Mononuclear cell (primary cell): ENCODE data around the gene THAP4. TPM values are rescaled to one million over a fixed set of nuclear protein-coding genes. Genes with fewer than 3 reads are reported as not detected.

Experiments
- H3K27me3 ChIP-seq: 2 replicates; pipeline ENCODE4 v1.6.0; 2011; ENCODE audit warnings: low read length, control low read depth; ENCODE audit not compliant: insufficient read depth
- H3K4me1 ChIP-seq: 2 replicates; pipeline ENCODE4 v1.5.1; 2011; ENCODE audit warnings: mild to moderate bottlenecking, low read length, control low read depth; ENCODE audit not compliant: insufficient read depth
- H3K4me3 ChIP-seq: 2 replicates; pipeline ENCODE4 v1.5.1; 2011; ENCODE audit warnings: mild to moderate bottlenecking, low read length, moderate library complexity
- H3K9me3 ChIP-seq: 2 replicates; pipeline ENCODE4 v1.5.1; 2011; ENCODE audit warnings: low read depth, mild to moderate bottlenecking, control low read depth, low read length
- total RNA-seq: library from RNA; depleted of rRNA; stranded (reverse); fragments of >200 nt; gene quantifications from one replicate; pipeline ENCODE4 v1.2.3, GENCODE V29; 2012

THAP4 gene
- total RNA-seq, 1 donor: 27.0 TPM

DNA sequence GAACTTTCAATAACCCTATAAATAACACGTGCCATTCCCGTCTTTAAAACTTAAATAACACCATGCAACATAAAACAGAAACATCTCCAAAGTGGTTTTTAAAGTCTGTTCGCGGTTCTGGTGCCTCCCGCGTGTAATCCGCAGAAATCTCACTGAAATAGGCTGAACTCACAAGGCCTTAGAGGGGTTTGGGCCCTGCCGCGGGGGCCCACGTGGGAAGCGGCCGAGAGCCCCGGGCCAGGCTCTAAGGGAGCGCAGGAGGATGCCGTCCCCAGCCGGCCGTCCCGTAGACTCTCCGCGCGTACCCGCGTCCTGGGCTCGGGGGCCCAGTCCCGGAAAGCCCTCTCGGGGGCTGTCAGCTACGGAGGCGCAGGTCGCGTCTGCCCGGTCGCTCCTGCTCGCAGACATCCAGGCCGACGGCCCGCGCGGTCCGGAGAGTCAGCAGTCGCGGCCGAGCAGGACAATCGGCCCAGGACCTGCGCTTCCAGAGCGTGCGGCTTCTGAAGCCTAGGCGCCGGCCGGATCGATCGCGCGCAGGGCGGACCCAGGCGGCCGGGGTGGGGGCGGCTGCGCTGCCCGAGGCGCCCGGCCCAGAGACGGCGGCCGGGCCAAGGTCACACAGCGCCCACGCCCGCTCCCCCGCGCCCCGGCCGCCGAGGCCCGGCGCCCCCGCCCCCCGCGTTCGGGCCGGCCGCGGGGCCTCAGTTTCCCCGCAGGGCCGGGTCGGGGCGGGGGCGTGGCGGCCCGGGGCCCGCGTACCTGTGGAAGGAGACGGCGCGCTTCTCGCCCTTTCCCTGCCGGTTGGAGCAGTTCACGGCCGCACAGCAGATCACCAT is 558 bp downstream of the THAP4 start:
- no peaks in the 10 kb centered on the region for H3K27me3 ChIP-seq
- no peaks in the 10 kb centered on the region for H3K9me3 ChIP-seq
- H3K4me3 ChIP-seq: peak overlapping the region; percentile 93
- peaks cover 32% of the 10 kb centered on the region for H3K4me1 ChIP-seq

DNA sequence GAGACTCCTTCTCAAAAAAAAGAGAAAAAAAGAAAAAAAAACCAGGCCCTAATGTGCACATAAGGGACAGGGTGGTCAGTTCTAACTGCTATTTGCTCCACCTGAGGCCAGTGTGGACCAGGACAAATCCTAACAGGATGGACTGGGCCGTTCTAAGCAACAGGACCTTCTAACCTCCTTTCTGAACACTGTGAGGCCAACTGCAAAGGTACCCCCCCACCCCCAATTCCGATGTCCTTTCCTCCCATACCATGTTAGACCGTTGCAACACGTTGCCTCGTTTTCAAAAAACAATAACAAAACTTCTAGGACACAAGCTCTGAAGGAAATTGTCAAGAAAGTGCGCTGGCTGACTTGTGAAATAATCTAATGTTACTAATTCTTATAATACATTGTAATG is 1.2 kb downstream of the THAP4 start:
- H3K4me1 ChIP-seq: peaks cover 32% of the 10 kb centered on the region
- no peak overlapping the region for H3K4me3 ChIP-seq
- H3K9me3 ChIP-seq: no peaks in the 10 kb centered on the region
- H3K27me3 ChIP-seq: no peaks in the 10 kb centered on the region

DNA sequence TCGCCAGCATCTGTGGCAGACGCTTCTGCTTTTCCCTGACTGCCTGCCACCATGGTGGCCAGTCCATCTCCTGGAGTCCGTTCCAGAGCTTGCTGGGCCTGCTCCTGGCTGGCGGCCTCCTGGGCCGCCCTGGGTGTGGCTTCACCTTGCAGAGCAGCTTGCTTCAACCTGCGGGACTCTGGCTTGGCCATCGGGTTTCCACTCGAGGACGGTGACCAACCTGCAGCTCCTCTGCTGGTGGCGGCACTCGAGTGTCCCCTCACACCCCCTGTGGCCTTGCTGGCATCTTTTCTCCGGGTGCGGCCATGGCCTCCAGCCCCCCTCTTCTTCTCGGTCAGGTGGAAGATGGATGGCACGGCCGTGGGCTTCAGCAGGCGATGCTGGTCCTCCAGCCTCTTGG is 3.4 kb downstream of the THAP4 start:
- Histone ChIP-seq H3K27me3 (no peaks in the 10 kb centered on the region), H3K4me1 (peaks cover 17% of the 10 kb centered on the region), H3K9me3 (no peaks in the 10 kb centered on the region), H3K4me3 (no peak overlapping the region)

DNA sequence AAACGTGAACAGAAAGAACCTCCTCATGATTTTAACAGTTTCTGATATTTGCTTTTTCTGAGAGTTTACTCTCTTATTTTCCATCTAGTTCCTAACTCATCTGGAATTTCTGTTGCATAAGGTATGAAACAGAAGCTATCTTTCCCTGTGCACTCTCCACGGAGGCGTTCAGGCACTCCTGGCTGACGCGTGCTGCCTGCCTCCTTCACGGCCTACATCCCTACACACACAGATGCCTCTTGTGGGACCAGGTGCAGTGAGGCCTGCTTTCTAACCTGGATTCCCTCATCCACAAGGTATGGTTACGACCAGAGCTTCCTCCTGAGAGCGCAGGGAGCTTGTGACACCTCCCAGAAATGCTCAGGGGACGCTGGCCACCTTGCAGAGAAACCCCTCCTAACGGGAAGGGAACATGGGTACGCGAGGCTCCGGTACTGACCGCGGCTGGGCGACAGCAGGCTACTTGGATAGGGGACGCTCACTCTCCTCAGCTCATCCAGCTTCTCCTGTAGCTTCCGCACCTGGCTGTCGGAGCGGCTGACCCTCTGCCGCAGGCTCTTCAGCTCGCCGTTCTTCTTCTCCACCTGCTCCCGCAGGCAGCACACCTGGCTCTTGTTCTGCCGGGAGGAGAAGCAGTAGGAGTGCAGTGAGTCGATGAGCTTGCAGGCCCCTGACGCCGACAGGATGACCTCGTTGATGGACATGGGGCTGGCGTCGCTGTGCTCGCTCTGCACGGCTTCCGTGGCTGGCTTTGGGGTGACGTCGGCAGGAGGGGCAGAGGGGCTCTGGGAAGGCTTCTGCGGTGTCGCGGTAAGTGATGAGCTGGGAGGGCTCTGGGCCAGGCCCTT is 4.3 kb downstream of the THAP4 start:
- H3K27me3 ChIP-seq: no peaks in the 10 kb centered on the region
- no peak overlapping the region for H3K4me3 ChIP-seq
- peaks cover 11% of the 10 kb centered on the region for H3K4me1 ChIP-seq
- no peaks in the 10 kb centered on the region for H3K9me3 ChIP-seq

DNA sequence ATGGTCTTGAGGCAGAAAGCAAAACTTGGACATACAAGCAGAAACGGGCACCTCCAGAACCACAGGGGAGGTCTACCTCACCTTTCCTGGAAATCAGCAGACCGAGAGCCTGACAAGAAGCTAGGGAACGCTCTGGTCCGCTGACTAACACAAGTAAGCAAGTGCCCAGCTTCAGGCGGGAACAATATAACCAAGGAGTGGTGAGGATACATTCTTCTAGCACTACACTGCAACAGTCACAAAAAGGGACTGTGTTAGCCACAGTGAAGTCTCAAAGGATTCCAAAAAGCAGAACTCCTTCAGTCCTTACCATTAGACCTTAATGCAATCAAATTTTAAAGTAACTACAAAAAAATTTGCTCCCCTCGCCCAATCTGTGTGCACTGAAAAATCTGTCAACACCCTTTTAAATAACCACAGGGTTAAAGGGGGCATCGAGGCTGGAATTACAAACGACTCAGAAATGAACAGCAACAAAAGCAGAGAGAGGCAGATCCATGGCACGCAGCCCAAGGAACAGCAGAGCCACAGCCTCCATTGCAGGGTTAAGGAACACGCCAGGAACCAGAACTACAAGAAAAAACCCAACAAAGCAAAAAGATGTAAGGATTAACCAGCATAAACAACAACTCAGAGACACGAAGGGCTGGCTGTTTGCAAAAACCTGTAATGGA is 7.1 kb downstream of the THAP4 start:
- Histone ChIP-seq H3K9me3 (no peaks in the 10 kb centered on the region), H3K4me3 (no peak overlapping the region), H3K27me3 (no peaks in the 10 kb centered on the region), H3K4me1 (no peaks in the 10 kb centered on the region)

DNA sequence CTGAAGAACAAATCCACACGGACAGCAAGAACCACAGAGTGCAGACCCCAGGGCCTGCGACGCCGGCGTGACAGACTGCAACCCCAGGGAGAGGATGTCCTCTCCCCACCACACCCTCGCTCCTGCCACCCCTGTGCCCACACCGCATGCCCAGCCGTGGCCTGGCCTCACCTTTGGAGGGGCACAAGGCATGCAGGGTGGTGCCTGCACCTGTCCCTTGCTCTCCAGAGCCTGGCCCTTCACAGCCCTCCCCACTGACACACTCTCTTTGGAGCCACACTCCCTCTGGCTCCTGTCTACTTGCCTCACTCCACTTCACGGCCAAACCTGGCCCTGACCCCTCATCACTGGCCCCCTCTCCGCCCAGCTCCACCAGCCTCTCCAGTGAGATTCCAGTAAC is 9.3 kb downstream of the THAP4 start:
- Histone ChIP-seq H3K27me3 (no peaks in the 10 kb centered on the region), H3K9me3 (no peaks in the 10 kb centered on the region), H3K4me3 (no peak overlapping the region), H3K4me1 (no peaks in the 10 kb centered on the region)

DNA sequence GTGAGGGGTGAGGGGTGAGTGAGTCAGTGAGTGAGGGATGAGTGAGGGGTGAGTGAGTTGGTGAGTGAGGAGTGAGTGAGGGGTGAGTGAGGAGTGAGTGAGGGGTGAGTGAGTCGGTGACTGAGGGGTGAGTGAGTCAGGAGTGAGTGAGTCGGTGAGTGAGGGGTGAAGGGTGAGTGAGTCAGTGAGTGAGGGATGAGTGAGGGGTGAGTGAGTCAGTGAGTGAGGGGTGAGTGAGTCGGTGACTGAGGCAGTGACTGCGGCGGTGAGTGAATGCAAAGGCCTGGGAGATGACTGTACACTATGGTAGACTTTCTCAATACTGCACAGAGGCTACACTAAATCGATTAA is 16.6 kb downstream of the THAP4 start:
- H3K4me3 ChIP-seq: no peak overlapping the region
- H3K27me3 ChIP-seq: no peaks in the 10 kb centered on the region
- peaks cover 10% of the 10 kb centered on the region for H3K4me1 ChIP-seq
- no peaks in the 10 kb centered on the region for H3K9me3 ChIP-seq

DNA sequence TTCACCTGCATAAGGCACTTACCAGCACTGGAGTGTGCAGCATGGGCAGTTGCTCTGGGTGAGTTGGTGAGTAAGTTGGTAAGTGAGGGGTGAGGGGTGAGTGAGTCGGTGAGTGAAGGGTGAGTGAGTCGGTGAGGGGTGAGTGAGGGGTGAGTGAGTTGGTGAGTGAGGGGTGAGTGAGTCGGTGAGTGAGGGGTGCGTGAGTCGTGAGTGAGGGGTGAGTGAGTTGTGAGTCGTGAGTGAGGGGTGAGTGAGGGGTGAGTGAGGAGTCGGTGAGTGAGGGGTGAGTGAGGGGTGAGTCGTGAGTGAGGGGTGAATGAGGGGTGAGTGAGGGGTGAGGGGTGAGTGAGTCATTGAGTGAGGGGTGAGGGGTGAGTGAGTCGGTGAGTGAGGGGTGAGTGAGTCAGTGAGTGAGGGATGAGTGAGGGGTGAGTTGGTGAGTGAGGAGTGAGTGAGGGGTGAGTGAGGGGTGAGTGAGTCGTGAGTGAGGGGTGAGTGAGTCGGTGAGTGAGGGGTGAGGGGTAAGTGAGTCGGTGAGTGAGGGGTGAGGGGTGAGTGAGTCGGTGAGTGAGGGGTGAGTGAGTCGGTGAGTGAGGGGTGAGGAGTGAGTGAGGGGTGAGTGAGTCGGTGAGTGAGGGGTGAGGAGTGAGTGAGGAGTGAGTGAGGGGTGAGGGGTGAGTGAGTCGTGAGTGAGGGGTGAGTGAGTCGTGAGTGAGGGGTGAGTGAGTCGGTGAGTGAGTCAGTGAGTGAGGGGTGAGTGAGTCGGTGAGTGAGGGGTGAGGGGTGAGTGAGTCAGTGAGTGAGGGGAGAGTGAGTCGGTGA is 17.1 kb downstream of the THAP4 start:
- Histone ChIP-seq H3K4me3 (no peak overlapping the region), H3K9me3 (no peaks in the 10 kb centered on the region), H3K27me3 (no peaks in the 10 kb centered on the region), H3K4me1 (peaks cover 10% of the 10 kb centered on the region)

DNA sequence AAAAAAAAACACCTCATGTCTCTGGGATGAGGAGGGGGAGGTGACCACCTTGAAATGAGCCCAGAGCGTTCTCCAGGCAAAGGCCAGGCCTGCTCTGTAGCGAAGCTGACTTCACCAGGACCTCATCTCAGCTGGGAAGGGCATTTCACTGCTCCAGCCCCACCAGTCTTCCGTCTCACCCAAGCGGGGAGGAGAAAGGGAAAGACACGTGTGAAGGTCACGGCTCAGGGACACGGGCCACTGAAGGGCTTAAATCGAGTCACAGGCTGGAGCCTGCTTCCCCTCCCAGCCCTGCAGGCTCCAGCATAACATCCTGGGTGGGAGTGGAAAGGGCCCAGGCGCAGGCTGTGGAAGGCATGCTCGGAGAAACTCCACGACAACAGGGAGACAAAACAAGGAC is 18.1 kb downstream of the THAP4 start:
- Histone ChIP-seq H3K4me1 (peaks cover 10% of the 10 kb centered on the region), H3K9me3 (no peaks in the 10 kb centered on the region), H3K4me3 (no peak overlapping the region), H3K27me3 (no peaks in the 10 kb centered on the region)

DNA sequence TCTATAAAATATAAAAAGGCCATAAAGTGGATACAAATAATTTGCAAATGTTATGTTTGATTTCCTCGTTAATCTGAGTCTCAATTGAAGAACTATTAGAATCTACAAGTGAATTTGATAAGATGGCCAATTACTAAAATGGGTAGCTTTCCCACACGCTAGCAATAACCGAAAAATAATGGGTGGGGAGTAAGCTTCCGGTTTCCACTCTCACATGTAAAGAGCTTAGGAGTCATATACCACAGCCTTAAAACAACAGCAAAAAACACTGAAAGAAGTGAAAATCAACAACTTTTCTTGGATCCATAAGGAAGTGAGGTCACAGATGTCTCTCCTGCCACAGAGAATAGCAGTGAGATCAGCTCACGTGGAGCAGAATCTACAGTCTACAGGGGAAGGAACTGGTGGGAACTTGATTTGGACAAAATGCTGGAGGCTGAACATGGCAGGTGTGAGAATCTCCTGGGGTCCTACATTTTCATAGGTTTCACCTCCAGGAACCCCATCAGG is 18.6 kb downstream of the THAP4 start:
- Histone ChIP-seq H3K9me3 (no peaks in the 10 kb centered on the region), H3K4me3 (no peak overlapping the region), H3K27me3 (no peaks in the 10 kb centered on the region), H3K4me1 (peaks cover 10% of the 10 kb centered on the region)

DNA sequence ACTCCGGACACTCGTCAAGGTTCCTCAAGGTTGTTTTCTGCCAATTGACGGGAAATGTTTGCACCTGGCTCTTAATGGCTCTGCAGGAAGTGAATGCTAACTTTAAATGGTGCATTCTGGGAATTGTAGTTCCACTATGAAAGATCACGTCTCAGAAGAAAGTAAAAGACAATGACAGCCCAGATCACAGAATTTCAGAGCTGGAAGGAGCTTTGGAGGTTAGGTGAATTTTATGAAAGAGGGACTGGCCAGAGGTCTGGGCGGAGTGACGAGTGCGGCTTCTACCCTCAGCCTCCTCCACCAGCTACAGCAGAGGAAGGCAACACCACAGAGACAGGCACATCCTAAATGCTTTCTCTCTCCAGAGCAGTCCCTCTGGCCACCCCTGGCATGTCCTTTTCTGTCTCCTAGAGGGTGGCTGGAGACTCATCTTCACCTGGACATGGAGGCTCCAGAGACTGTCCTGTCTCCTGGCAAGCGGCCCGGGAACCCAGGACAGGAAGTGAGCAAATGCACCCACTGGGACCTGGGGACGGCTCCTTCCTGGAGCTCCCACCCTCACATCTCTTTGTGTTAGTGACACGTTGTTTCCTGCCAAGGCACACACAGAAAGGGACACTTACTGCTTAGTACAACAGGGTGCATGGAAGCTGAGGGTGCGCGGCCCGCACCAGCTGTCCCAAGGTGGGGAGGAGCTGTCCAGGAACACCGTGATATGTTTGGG is 19.4 kb downstream of the THAP4 start:
- peaks cover 10% of the 10 kb centered on the region for H3K4me1 ChIP-seq
- no peaks in the 10 kb centered on the region for H3K9me3 ChIP-seq
- H3K27me3 ChIP-seq: no peaks in the 10 kb centered on the region
- peak overlapping the region; percentile 18 for H3K4me3 ChIP-seq

DNA sequence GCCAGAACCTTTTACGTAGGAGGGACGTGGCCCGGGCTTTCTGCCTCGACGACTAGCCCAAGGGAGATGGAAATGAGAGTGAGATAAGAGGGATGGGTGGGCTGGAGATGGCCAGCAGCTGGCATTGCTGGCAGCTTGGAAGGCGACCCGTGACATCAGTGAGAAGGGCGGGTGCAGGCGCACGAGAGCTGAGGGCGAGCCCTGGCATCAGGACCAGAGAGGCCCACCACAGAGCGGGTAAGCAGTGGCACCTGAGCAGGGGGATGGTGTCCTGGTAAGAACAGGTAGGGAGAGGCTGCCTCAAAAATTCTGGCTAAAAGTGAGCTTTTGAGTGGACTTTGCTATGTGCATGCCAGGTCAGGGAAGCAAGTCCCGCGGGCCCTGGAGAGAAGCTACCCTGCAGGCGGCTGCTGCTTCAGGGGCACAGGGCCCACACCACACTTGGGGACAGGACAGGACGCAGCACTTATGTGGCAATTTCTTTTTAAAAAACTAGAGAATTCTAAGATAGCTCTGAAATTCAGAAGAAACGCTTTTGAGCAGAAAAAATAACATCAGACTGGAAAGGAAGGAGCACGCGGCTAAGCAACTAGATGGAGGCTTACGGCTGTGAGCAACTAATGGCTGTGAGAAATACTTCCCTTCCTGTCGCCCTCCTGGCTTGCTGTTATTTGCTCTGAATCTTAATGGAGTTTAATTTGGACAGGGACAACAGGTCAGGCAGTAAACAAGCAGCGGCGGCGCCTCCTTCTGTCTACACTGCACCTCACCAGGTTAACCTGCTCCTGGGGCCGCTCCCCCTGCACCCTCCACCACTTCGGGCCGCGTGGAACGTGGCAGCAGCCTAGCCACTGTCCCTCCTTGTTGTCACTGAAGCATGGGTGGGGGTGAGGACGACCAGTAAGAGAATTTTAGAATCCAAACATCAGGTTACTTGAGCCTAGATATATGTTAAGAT is 20.5 kb downstream of the THAP4 start:
- H3K27me3 ChIP-seq: no peaks in the 10 kb centered on the region
- H3K9me3 ChIP-seq: no peaks in the 10 kb centered on the region
- H3K4me3 ChIP-seq: no peak overlapping the region
- H3K4me1 ChIP-seq: peaks cover 10% of the 10 kb centered on the region

DNA sequence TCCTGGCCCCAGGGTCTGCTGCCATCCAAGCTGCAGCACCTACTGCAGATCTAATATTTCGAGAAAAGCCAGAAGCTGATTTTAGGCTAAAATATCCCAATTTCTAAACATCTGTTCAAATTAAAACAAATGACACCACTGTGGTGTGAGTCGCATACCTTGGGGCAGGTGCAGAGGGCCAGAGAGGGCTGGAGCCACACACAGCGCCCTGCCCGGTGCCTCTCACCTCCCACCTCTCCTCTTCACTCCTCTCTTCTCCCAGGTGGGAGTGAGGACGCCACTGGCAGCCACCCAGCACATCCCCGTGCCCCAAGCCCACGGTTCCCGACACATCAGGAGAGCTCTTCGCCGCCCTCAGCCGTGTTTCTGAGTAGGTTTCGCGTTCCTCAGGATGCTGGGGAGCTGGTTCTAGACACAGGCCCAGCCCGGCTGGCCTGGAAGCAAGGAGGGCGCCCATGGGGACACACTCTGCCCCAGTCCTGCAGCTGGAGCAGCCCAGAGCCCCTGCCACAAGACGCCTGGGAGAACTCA is 21.4 kb downstream of the THAP4 start:
- peaks cover 14% of the 10 kb centered on the region for H3K4me1 ChIP-seq
- H3K4me3 ChIP-seq: no peak overlapping the region
- no peaks in the 10 kb centered on the region for H3K27me3 ChIP-seq
- no peaks in the 10 kb centered on the region for H3K9me3 ChIP-seq
